GM19468 (cell line): ENCODE measurements around the gene SNX6.
"Not testable (repeated sequence)": the region's sequence is repeated elsewhere in the genome, so short reads cannot be mapped to it uniquely, and the experiment has no call there.

Experiments used
- ATAC-seq: cut with Tn5 transposase; IDR thresholded peaks from one replicate; pipeline ENCODE4 v1.9.1; 2021; ENCODE audit warnings: mild to moderate bottlenecking, moderate library complexity, moderate number of reproducible peaks; ENCODE audit not compliant: unreplicated experiment; ENCODE audit errors: extremely low read depth

SNX6 gene

DNA sequence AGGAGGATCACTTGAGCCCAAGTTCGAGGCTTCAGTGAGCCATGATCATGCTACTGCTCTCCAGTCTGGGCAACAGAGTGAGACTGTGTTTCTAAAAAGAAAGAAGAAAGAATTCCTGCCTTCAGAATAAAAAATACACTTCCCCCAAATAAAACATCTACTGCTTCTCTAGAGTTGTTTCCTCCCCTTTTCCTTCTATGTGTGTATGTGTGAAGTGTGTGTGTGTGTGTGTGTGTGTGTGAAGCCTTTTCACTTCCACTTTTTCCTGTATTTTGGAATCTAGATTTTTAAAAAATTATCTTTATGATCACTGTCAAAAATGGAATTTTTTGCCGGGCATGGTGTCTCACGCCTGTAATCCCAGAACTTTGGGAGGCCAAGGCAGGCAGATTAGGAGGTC is 12.6 kb upstream of the SNX6 start:
- no peak for ATAC-seq

GRCh38 chr14:34640826-34641225 is 10.9 kb upstream of the SNX6 start:
- ATAC-seq = no peak

- not testable (repeated sequence) for ATAC-seq
Measured at GRCh38 chr14:34634360-34634771, 4.4 kb upstream of the SNX6 start.

DNA sequence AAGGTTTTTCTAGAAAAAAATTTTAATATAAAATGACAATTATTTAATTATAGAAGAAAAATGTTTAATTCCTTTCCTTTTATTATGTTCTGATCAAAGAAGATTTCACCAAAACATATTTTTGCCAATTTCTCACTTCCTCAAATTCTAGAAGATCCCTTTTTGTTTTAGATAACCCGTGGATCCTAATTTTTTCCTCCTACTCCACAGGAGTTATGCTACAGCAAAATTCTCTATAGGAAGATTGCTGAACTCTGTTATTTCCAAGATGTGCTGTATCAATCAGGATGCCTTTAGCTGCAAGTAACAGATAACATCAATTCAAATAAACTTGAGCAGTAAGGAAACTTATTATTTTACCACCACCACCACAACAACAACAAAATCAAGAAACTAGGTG is 3.8 kb upstream of the SNX6 start:
- ATAC-seq = no peak

GRCh38 chr14:34632411-34632978 is 2.5 kb upstream of the SNX6 start:
- ATAC-seq = no peak

DNA sequence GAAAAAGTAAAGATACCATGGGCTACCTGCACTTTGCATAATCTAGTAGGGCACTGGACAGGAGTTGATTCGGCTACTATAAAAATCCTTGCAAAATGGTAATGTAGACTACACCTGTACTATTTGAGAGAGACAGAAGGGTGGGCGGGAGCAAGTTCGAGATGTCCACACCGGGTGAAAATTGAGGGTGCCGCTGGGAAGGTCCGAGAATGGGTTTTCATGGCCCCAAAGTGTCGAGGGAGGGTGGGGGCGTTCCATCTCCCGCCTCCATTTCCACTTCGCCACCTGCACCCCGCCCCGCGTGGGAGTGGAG is 648 bp downstream of the SNX6 start:
- ATAC-seq = no peak

- no peak for ATAC-seq
Measured at GRCh38 chr14:34628681-34629135, 1.2 kb downstream of the SNX6 start.

DNA sequence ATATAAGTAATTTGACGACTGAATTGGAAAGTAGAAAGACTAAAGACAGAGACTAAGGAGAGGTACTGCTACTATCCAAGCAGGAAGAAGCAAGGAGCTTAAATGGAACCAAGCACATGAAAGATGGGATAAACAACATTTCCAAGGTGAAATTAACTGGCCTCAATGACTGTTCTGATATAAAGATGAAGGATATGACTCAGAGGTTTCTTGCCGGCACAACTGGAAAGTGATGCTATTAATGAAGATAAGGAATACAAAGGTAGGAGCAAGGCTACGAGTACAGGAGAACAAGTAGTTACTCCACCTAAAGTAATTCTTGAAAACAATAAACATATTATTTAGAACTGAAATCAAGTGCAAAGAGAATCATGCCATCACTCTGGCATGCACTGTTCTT is 6.4 kb downstream of the SNX6 start:
- ATAC-seq = no peak

GRCh38 chr14:34620839-34621238 is 9.1 kb downstream of the SNX6 start:
- no peak for ATAC-seq

GRCh38 chr14:34620115-34620514 is 9.8 kb downstream of the SNX6 start:
- ATAC-seq = no peak

DNA sequence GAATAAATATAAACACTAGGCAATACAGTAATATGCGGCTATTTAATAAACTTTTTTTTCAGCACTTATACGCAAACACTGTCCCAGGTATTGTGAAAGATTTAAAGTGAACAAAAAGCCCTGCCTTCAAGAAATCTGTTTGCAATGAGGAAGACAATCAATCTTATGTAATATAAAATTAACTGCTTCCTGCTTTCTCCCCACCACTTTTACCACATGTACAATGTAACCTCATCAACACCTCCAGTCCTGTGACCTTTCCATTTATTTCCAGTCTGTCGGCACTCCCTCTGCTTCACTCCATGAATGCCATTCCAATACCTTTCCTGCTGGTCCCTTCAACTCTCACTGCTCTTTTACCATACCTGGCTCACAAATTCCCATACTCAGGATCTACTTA is 10.5 kb downstream of the SNX6 start:
- no peak for ATAC-seq

DNA sequence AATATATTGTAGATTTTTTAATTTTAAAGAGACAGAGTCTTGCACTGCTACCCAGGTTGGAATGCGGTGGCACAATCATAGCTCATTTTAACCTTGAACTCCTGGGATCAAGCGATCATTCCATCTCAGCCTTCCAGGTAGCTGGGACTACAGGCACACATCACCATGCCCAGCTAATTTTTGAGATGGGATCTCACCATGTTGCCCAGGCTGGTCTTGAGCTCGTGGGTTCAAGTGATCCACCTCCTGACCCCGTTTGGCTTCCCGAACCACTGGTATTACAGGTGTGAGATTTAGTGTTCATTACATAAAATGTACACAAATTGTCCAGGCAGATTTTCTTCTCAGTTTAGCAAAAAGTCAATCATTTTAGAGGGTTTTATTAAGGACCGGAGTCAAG is 13.6 kb downstream of the SNX6 start:
- ATAC-seq = no peak

DNA sequence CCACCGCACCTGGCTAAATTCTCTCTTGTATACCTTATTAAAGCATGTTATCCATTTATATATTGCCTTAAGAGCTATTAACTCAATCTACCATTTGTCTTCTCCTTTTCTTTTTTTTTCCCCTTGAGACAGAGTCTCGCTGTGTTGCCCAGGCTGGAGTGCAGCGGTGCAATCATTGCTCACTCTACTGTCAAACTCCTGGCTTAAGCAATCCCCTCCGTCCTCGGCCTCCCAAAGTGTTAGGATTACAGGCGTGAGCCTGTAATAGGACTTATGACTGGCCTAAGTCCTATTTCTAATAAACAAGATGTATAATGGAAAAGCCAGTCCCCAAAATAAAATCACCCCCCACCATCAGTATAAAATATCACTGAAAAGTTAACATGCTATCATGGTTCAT is 14.4 kb downstream of the SNX6 start:
- ATAC-seq = no peak

GRCh38 chr14:34614638-34615037 is 15.3 kb downstream of the SNX6 start:
- ATAC-seq = no peak

GRCh38 chr14:34610101-34610500 is 19.8 kb downstream of the SNX6 start:
- ATAC-seq = no peak

GRCh38 chr14:34605461-34605860 is 24.5 kb downstream of the SNX6 start:
- no peak for ATAC-seq

GRCh38 chr14:34604995-34605394 is 25.0 kb downstream of the SNX6 start:
- ATAC-seq = no peak

GRCh38 chr14:34596891-34597290 is 33.1 kb downstream of the SNX6 start:
- no peak for ATAC-seq

- no peak for ATAC-seq
Measured at GRCh38 chr14:34593740-34594375, 36.1 kb downstream of the SNX6 start.

DNA sequence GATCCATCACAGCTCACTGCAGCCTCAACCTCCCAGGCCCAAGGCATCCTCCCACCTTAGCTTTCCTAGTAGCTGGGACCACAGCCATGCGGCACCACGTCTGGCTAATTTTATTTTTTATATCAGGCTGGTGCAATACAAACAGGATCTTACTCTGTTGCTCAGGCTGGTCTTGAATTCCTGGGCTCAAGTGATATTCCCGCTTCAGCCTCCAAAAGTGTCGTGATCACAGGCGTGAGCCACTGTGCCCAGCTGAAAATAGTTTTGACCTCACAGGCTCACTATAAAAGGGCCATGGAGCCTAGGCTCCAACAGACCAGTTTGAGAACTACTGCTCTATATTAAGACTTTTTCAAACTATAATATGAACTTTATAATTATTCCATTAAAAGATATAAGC is 37.3 kb downstream of the SNX6 start:
- ATAC-seq = no peak

DNA sequence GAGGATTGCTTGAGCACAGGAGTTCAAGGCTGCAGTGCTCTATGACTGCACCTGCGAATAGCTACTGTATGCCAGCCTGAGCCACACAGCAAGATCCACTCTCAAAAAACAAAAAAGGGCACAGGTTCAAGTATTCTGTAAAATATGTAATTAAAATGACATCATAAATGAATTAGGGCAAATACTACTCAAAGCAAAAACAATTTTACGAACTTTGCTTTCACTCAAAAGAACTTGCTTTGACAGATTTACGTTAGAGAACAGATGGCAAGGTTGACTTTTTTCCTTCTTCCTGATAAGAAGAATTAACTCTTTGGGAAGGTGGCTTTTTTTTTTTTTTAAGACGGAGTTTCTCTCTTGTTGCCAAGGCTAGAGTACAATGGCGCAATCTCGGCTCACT is 46.4 kb downstream of the SNX6 start:
- ATAC-seq = no peak

- no peak for ATAC-seq
Measured at GRCh38 chr14:34582117-34582680, 47.7 kb downstream of the SNX6 start.
